Right cardiac atrium (tissue), 5 donors: ENCODE data around the gene SPRYD4. TPM values are rescaled to one million over a fixed set of nuclear protein-coding genes. Genes with fewer than 3 reads are reported as not detected.
A peak's percentile ranks its signal among the peaks of the same experiment; 100 is the strongest.

Experiments
- ATAC-seq, 2 donors: fragments of 200-7000 bp; cut with Tn5 transposase; one replicate each; pipeline versions ENCODE4 v1.8.0 to v1.9.1; 2020; ENCODE audit warnings: moderate library complexity in 2 of 2, mild to moderate bottlenecking in 1 of 2
- DNase-seq, 3 donors: peaks; one replicate each; pipeline ENCODE4 v3.0.0-alpha.2; 2020
- H3K27ac ChIP-seq: one replicate; pipeline ENCODE4 v1.5.1; 2013; ENCODE audit warnings: mild to moderate bottlenecking, low read length, control low read depth, moderate library complexity
- H3K27me3 ChIP-seq: one replicate; pipeline ENCODE4 v1.6.1; 2013; ENCODE audit not compliant: control insufficient read depth, insufficient read depth
- H3K4me1 ChIP-seq: one replicate; pipeline ENCODE4 v1.6.1; 2013; ENCODE audit warnings: low read length; ENCODE audit not compliant: control insufficient read depth, insufficient read depth
- H3K4me3 ChIP-seq: one replicate; pipeline ENCODE4 v1.5.1; 2013; ENCODE audit warnings: low read length, control low read depth
- H3K9me3 ChIP-seq: one replicate; pipeline ENCODE4 v1.6.1; 2013; ENCODE audit warnings: low read length; ENCODE audit not compliant: control insufficient read depth
- WGBS: extraction: QIAGEN DNeasy Blood & Tissue Kit; methylation state at CpG from one replicate; pipeline ENCODE4 v1.1.7; 2013; 5-methylcytosine and 5-hydroxymethylcytosine counted together
- intact Hi-C, 4 donors: fragments of 100-400 bp; cut with DNase I; formaldehyde crosslinking; loops; one replicate each; pipeline versions ENCODE4 v1.11.0 to v1.14.0; 2022 to 2023
- polyA plus RNA-seq: library from polyadenylated mRNA; stranded (reverse); fragments of 200-250 nt; gene quantifications from one replicate; pipeline ENCODE4 v1.2.3, GENCODE V29; 2013
- total RNA-seq, 4 donors: library from RNA; stranded (reverse); fragmentation: NEBNext Ultra II Directional; extraction: Animal tissue kit (Norgen Biotek cat#: 25700); gene quantifications; one replicate each; pipeline ENCODE4 v1.2.1, GENCODE V29; 2021
- donor health status: healthy with polysubstance abuse.
- donor health status: DM: no; HTN: yes; CAD: no.
- donor health status: DM: no; HTN: no; CAD: no.
- donor health status: DM: no; HTN: yes; CAD: no; lungs with severe emphysema.
- donor health status: DM: yes; HTN: yes; CAD: no.

Gene SPRYD4
- total and polyA plus RNA-seq, 5 donors: 2.6 to 3.3 (median 2.8) TPM

DNA sequence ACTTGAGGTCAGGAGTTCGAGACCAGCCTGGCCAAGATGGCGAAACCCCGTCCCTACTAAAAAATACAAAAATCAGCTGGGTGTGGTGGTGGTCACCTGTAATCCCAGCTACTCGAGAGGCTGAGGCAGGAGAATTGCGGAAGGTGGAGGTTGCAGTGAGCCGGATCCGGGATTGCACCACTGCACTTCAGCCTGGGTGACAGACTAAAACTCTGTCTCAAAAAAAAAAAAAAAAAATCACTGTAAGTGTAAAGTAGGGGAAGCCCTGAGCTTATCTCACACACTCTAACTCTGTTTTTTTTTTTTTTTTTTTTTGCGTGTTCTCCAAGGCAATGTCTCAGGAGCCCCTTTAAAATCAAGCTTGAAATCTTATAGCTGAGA is 52.8 kb downstream of the SPRYD4 start:
- Histone ChIP-seq H3K27ac (peak overlapping the region; percentile 77), H3K4me1 (no peaks in the 10 kb centered on the region), H3K9me3 (no peaks in the 10 kb centered on the region), H3K4me3 (peak overlapping the region; percentile 83), H3K27me3 (no peaks in the 10 kb centered on the region)
- intact Hi-C loops: loop anchor here in 1 of 4 donors (5.0 kb wide), 1 partner anchor 51 kb away; no protein-coding TSS in a partner anchor
- 30% methylated on average over 8 of the region's 8 CpGs for WGBS
- DNase-seq: peak in 1 of 3 donors; percentile 29
- ATAC-seq: peak; percentile 37 to 52

DNA sequence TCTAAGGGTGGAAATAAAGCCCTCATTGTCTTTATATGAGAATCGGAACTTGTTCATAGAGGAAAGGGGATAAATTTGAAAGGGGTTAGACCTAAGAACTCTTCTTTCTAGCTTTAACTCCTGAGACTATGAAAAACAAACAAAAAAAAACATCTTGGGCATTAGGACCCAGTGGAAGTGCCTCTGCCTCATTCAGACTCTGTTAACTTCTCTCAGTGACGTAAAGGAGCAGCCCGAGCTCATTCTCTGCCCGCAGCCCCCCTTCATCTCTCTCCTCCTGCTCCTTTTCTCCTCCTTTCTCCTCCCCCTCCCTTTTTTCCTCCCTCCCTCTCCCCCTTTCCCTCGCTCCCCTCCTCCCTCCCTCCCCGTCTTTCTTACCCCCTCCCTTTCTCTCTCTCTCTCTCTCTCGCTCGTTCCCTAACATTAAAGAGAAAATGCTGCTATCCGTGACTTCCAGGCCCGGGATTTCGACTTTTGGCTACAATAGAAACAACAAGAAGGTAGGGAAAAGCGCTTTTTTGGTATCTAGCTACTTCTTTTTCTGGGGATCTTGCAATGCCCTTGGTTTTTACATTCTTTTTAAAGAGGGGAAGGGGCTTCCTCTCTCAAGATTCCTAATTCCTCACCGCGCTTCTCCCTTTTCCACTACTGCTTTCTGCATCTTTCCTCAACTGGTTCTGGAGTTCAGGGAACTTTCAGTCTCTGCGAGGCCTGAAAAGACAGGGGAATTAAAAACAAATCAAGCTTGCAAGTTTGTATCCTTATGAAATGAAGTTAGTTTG is 53.4 kb downstream of the SPRYD4 start, which contains the start of gene RBMS2:
RBMS2 (plus strand) TSS at position 231 of the 782 bp plus-strand sequence; CDS start at position 435, 204 bp downstream.
- Histone ChIP-seq H3K27ac (peak within 1 kb of the TSS; percentile 92), H3K27me3 (no peaks in the 10 kb centered on the region), H3K4me3 (peak within 1 kb of the TSS; percentile 83), H3K4me1 (no peaks in the 10 kb centered on the region), H3K9me3 (no peaks in the 10 kb centered on the region)
- DNase-seq (peak; percentile 82 to 90 (median 88)), ATAC-seq (peak; percentile 95 to 98)
- 1% methylated on average over 15 of the region's 15 CpGs for WGBS
- intact Hi-C loops: loop anchor here in 1 of 4 donors (5.0 kb wide), 1 partner anchor 51 kb away; no protein-coding TSS in a partner anchor

DNA sequence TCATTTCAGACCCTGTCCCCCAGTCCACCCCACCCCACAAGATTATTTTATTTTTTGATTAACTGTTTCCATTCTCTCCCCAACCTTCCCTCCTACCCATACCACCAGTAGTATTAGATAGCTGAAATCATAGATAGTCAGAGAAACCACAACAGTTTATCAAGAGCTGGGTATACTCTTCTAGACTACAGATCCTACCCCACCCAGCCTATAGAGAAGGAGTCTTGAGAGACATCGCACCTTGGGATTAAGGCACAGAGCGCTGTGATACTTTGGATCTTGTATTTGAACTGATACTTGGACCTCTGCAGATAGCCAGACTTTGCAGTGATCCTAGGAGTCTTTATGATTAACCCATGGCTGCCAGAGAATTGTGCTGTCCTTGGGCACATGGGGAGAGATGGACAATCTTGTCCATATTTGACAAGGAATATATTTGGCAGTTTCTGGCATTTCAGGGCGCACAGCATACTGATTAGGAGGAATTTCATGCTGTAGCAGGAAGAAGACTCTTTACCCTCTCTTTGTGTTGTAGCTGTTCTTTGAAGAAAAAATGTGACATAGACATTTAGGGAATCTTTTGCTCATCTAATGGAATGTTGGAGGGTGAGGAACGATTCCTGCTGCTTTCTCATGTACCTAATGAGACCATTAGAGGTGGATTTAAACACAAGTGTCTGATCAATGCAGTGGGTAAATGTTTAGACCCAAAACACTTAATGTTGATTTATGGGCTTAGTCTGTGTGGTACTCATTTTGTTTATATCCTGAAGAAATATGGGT is 54.2 kb downstream of the SPRYD4 start:
- ATAC-seq (no peak), DNase-seq (no peak)
- H3K4me1 ChIP-seq: no peaks in the 10 kb centered on the region
- H3K4me3 ChIP-seq: peak overlapping the region; percentile 83
- no peaks in the 10 kb centered on the region for H3K27me3 ChIP-seq
- no peaks in the 10 kb centered on the region for H3K9me3 ChIP-seq
- 10% methylated on average over 4 of the region's 4 CpGs for WGBS
- peak overlapping the region; percentile 92 for H3K27ac ChIP-seq
- intact Hi-C loops: loop anchor here in 1 of 4 donors (5.0 kb wide), 1 partner anchor 50 kb away; no protein-coding TSS in a partner anchor

DNA sequence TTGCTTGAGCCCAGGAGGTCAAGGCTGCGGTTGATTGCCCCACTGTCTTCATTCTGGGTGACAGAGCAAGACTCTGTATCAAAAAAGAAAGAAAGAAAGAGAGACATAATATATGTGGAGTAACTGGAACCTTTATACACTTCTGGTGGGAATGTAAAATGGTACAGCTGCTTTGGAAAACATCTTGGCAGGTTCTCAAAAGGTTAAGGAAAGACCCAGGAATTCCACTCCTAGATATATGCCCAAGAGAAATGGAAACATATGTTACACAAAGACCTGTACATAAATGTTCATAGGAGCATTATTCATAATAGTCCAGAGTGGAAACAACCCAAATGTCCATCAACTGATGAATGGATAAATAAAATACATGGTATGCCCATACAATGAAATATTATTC is 60.5 kb downstream of the SPRYD4 start:
- Histone ChIP-seq H3K4me3 (no peak overlapping the region), H3K27me3 (no peaks in the 10 kb centered on the region), H3K9me3 (no peaks in the 10 kb centered on the region), H3K27ac (no peak overlapping the region), H3K4me1 (peaks cover 7% of the 10 kb centered on the region)
- 91% methylated on average over 1 of the region's 1 CpG for WGBS
- no peak for DNase-seq
- intact Hi-C loops: no loop called here
- ATAC-seq: no peak

Other genes with a start within 250 kb of the SPRYD4 start
- 10 to 100 TPM; 43.5 to 63.2 (median 47.0) TPM for gene RNF41, start 246.7 kb upstream of the SPRYD4 start, total RNA-seq
- gene RNF41, start 246.7 kb upstream of the SPRYD4 start, polyA plus RNA-seq: 17.4 TPM
- 10 to 100 TPM; 20.2 to 26.0 (median 24.4) TPM for gene NABP2, start 244.2 kb upstream of the SPRYD4 start, total RNA-seq
- 19.1 TPM for gene NABP2, start 244.2 kb upstream of the SPRYD4 start, polyA plus RNA-seq
- under 1 TPM in 1 of 4 donors, not detected in 3; 0.49 TPM for gene SLC39A5, start 238.5 kb upstream of the SPRYD4 start, total RNA-seq
- 0.18 TPM for gene SLC39A5, start 238.5 kb upstream of the SPRYD4 start, polyA plus RNA-seq
- 10 to 100 TPM; 22.8 to 30.7 (median 25.6) TPM for gene ANKRD52, start 210.2 kb upstream of the SPRYD4 start, total RNA-seq
- gene ANKRD52, start 210.2 kb upstream of the SPRYD4 start, polyA plus RNA-seq: 13.4 TPM
- gene COQ10A, start 201.6 kb upstream of the SPRYD4 start, total RNA-seq: 100 to 1,000 TPM in 3 of 4 donors, 10 to 100 TPM in 1; 98.5 to 166 (median 117) TPM
- gene COQ10A, start 201.6 kb upstream of the SPRYD4 start, polyA plus RNA-seq: 159 TPM
- 100 to 1,000 TPM; 454 to 594 (median 571) TPM for gene CS, start 168.2 kb upstream of the SPRYD4 start, total RNA-seq
- 250 TPM for gene CS, start 168.2 kb upstream of the SPRYD4 start, polyA plus RNA-seq
- gene CNPY2, start 152.6 kb upstream of the SPRYD4 start, total RNA-seq: 10 to 100 TPM; 52.4 to 65.1 (median 55.1) TPM
- 69.7 TPM for gene CNPY2, start 152.6 kb upstream of the SPRYD4 start, polyA plus RNA-seq
- 10 to 100 TPM; 39.9 to 58.3 (median 49.1) TPM for gene PAN2, start 134.6 kb upstream of the SPRYD4 start, total RNA-seq
- gene PAN2, start 134.6 kb upstream of the SPRYD4 start, polyA plus RNA-seq: 33.1 TPM
- not detected for gene IL23A, start 129.7 kb upstream of the SPRYD4 start, total RNA-seq
- gene IL23A, start 129.7 kb upstream of the SPRYD4 start, polyA plus RNA-seq: 0.32 TPM
- gene STAT2, start 108.5 kb upstream of the SPRYD4 start, total RNA-seq: 10 to 100 TPM; 44.6 to 67.6 (median 53.5) TPM
- 29.9 TPM for gene STAT2, start 108.5 kb upstream of the SPRYD4 start, polyA plus RNA-seq
- gene APOF, start 105.7 kb upstream of the SPRYD4 start, total RNA-seq: not detected
- gene APOF, start 105.7 kb upstream of the SPRYD4 start, polyA plus RNA-seq: not detected
- gene TIMELESS, start 19.2 kb upstream of the SPRYD4 start, total RNA-seq: 1 to 10 TPM; 2.2 to 3.9 (median 3.6) TPM
- 2.2 TPM for gene TIMELESS, start 19.2 kb upstream of the SPRYD4 start, polyA plus RNA-seq
- gene MIP, start 13.9 kb upstream of the SPRYD4 start, total RNA-seq: under 1 TPM in 3 of 4 donors, not detected in 1; 0.14 to 0.34 (median 0.25) TPM
- gene MIP, start 13.9 kb upstream of the SPRYD4 start, polyA plus RNA-seq: 0.14 TPM
- gene GLS2, start 19.6 kb downstream of the SPRYD4 start, total RNA-seq: 1 to 10 TPM in 1 of 4 donors, under 1 TPM in 3; 0.42 to 1.2 (median 0.57) TPM
- 0.63 TPM for gene GLS2, start 19.6 kb downstream of the SPRYD4 start, polyA plus RNA-seq
- 10 to 100 TPM; 29.6 to 41.4 (median 37.6) TPM for gene RBMS2, start 53.2 kb downstream of the SPRYD4 start, total RNA-seq
- 11.0 TPM for gene RBMS2, start 53.2 kb downstream of the SPRYD4 start, polyA plus RNA-seq
- 10 to 100 TPM; 38.4 to 49.2 (median 48.1) TPM for gene BAZ2A, start 161.7 kb downstream of the SPRYD4 start, total RNA-seq
- 30.2 TPM for gene BAZ2A, start 161.7 kb downstream of the SPRYD4 start, polyA plus RNA-seq
- 1,000 to 10,000 TPM; 1,684 to 2,029 (median 1,762) TPM for gene ATP5F1B, start 177.4 kb downstream of the SPRYD4 start, total RNA-seq
- 1,409 TPM for gene ATP5F1B, start 177.4 kb downstream of the SPRYD4 start, polyA plus RNA-seq
- gene PTGES3, start 219.7 kb downstream of the SPRYD4 start, total RNA-seq: 100 to 1,000 TPM; 127 to 176 (median 150) TPM
- gene PTGES3, start 219.7 kb downstream of the SPRYD4 start, polyA plus RNA-seq: 116 TPM